ENCODE measurements around the gene TREM1.

DNA sequence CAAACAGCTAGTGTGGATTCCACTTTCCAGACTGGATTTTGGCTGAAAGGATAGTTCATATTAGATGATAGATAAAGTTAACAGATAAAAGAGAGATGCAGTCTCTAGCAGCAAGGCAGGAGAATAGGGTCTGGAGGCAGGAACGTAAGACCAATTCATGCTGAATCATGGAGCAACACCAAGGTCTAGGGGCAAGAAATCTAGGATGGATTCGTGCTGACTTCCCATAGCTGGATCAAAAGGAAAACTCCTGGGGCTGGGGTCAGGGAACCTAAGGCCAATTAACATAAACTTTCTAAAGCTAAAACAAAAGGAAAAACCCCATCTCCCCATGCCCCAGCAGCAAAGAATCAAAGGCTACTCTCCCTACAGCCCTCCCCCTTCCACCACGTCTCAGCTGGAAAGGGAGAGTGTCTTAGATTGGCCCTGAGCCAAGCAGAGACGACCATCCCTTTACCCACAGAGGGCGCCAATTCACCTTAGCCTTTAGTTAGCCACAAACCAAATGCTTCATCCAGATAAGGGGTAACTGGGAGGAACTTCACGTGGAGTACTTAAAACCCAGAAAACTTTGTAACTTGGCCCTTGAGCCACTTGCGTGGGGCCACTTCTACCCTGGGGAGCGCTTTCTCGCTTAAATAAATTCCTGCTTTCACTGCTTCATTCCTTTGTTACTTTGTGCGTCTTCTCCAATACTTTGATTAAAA lies 7.6 kb downstream of the TREM1 start:
- peak; percentile 48 to 51 for TF ChIP-seq POLR2AphosphoS5 (IDR thresholded peaks at IDR 0.05)
- TF ChIP-seq, protein P1, sequence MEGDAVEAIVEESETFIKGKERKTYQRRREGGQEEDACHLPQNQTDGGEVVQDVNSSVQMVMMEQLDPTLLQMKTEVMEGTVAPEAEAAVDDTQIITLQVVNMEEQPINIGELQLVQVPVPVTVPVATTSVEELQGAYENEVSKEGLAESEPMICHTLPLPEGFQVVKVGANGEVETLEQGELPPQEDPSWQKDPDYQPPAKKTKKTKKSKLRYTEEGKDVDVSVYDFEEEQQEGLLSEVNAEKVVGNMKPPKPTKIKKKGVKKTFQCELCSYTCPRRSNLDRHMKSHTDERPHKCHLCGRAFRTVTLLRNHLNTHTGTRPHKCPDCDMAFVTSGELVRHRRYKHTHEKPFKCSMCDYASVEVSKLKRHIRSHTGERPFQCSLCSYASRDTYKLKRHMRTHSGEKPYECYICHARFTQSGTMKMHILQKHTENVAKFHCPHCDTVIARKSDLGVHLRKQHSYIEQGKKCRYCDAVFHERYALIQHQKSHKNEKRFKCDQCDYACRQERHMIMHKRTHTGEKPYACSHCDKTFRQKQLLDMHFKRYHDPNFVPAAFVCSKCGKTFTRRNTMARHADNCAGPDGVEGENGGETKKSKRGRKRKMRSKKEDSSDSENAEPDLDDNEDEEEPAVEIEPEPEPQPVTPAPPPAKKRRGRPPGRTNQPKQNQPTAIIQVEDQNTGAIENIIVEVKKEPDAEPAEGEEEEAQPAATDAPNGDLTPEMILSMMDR (IDR thresholded peaks at IDR 0.05) = peak; percentile 32 to 69 (median 48)
- TF ChIP-seq POLR2A (IDR thresholded peaks at IDR 0.05) = no peak

Data from upper lobe of left lung (tissue), 4 donors.